H54 (cell line): ENCODE measurements around the gene PDGFD.

Source experiments
- DNase-seq: peaks from one replicate; pipeline ENCODE4 v3.0.0; 2011; ENCODE audit warnings: low spot score, mixed read lengths; ENCODE audit not compliant: insufficient read length
- FAIRE-seq: peaks from 3 replicates; lab custom pipeline; 2011; peaks lifted over from hg19 to GRCh38; lab: Jason Lieb, UNC
- POLR2A ChIP-seq: IDR thresholded peaks from 2 replicates; pipeline ENCODE4 v1.6.1; 2011; ENCODE audit warnings: low read depth, mild to moderate bottlenecking, low read length

Gene PDGFD

GRCh38 chr11:103877221-103877620 lies 286.7 kb downstream of the PDGFD start:
- FAIRE-seq (no peak), DNase-seq (no peak)
- TF ChIP-seq POLR2A: no peak

- TF ChIP-seq POLR2A: no peak
- no peak for FAIRE-seq
- no peak for DNase-seq
Measured at GRCh38 chr11:103875855-103876510, 288.0 kb downstream of the PDGFD start.

GRCh38 chr11:103872748-103873147 lies 291.2 kb downstream of the PDGFD start:
- no peak for DNase-seq
- no peak for FAIRE-seq
- no peak for TF ChIP-seq POLR2A

- TF ChIP-seq POLR2A: no peak
- DNase-seq (no peak), FAIRE-seq (no peak)
Measured at GRCh38 chr11:103871923-103872551, 291.9 kb downstream of the PDGFD start.

GRCh38 chr11:103870821-103871309 lies 293.1 kb downstream of the PDGFD start:
- FAIRE-seq: no peak
- DNase-seq: no peak
- TF ChIP-seq POLR2A: no peak

- TF ChIP-seq POLR2A: no peak
- no peak for FAIRE-seq
Measured at GRCh38 chr11:103867481-103867880, 296.5 kb downstream of the PDGFD start.

GRCh38 chr11:103863497-103863896 lies 300.4 kb downstream of the PDGFD start:
- DNase-seq (no peak), FAIRE-seq (no peak)
- TF ChIP-seq POLR2A: no peak

More at GRCh38 chr11:103867481-103867880, 296.5 kb downstream of the PDGFD start:
- DNase-seq: no peak

GRCh38 chr11:103862802-103863174 lies 301.2 kb downstream of the PDGFD start:
- DNase-seq (no peak), FAIRE-seq (no peak)
- TF ChIP-seq POLR2A: no peak

- TF ChIP-seq POLR2A: no peak
- FAIRE-seq (no peak), DNase-seq (no peak)
Measured at GRCh38 chr11:103862094-103862801, 301.7 kb downstream of the PDGFD start.
